NT2/D1 (cell line): ENCODE measurements around the gene VARS2.
"Not testable (repeated sequence)": the region's sequence is repeated elsewhere in the genome, so short reads cannot be mapped to it uniquely, and the experiment has no call there.

Experiments used
- DNase-seq: peaks from one replicate; pipeline ENCODE4 v3.0.0-alpha.2; 2011; ENCODE audit warnings: low read depth, low spot score
- H3K27me3 ChIP-seq: 2 replicates; pipeline ENCODE4 v1.6.0; 2011; ENCODE audit warnings: mild to moderate bottlenecking; ENCODE audit not compliant: insufficient read length, insufficient read depth
- H3K36me3 ChIP-seq: 2 replicates; pipeline ENCODE4 v1.6.1; 2011; ENCODE audit warnings: mild to moderate bottlenecking, low read length, mixed read lengths; ENCODE audit not compliant: insufficient read depth, insufficient read length
- H3K4me1 ChIP-seq: 2 replicates; pipeline ENCODE4 v1.5.1; 2011; ENCODE audit not compliant: insufficient read depth, insufficient read length
- H3K4me3 ChIP-seq: 2 replicates; pipeline ENCODE4 v1.5.1; 2011; ENCODE audit warnings: low read depth; ENCODE audit not compliant: insufficient read length
- H3K9ac ChIP-seq: 2 replicates; pipeline ENCODE4 v1.6.0; 2011; ENCODE audit warnings: low read depth; ENCODE audit not compliant: insufficient read length
- H3K9me3 ChIP-seq: 2 replicates; pipeline ENCODE4 v1.5.1; 2011; ENCODE audit warnings: mild to moderate bottlenecking, low read length; ENCODE audit not compliant: insufficient read depth
- SUZ12 ChIP-seq: IDR thresholded peaks from 2 replicates; pipeline ENCODE4 v1.6.1; 2011; ENCODE audit not compliant: insufficient read length, insufficient read depth; ENCODE audit errors: extremely low read depth
- YY1 ChIP-seq: IDR thresholded peaks from 2 replicates; pipeline ENCODE4 v1.6.1; 2011; ENCODE audit not compliant: insufficient read length, insufficient read depth
- ZNF274 ChIP-seq: IDR thresholded peaks from 2 replicates; pipeline ENCODE4 v1.6.1; 2011; ENCODE audit warnings: mild to moderate bottlenecking, low read depth, low read length

VARS2 gene

DNA sequence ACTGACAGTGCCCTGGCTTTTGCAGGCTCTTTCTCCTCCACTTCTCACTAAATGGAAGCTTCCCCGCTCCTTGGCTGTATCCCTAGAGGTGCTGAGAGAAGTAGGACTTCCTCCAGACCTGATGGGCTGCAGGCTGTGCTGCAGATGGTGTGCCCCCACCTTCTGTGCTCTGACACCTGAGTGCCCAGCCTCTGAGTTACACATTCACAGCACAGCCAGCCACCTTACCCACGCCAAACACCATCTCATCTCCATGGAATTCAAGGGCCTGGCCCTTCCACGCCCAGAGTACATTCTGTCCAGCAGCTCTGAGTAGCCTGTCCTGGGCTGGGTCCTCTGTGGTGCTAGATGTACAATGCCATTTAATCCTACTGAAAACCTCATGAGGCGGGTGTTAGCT, 12.6 kb downstream of the VARS2 start:
- Histone ChIP-seq H3K9ac (no peak overlapping the region), H3K4me3 (no peak overlapping the region), H3K27me3 (no peaks in the 10 kb centered on the region), H3K9me3 (peaks cover 19% of the 10 kb centered on the region; the same call in 1 of the 2 replicates), H3K4me1 (peaks cover 5% of the 10 kb centered on the region), H3K36me3 (peaks cover 58% of the 10 kb centered on the region)
- DNase-seq: no peak
- TF ChIP-seq SUZ12: no peak
- no peak for TF ChIP-seq YY1
- TF ChIP-seq ZNF274: no peak

DNA sequence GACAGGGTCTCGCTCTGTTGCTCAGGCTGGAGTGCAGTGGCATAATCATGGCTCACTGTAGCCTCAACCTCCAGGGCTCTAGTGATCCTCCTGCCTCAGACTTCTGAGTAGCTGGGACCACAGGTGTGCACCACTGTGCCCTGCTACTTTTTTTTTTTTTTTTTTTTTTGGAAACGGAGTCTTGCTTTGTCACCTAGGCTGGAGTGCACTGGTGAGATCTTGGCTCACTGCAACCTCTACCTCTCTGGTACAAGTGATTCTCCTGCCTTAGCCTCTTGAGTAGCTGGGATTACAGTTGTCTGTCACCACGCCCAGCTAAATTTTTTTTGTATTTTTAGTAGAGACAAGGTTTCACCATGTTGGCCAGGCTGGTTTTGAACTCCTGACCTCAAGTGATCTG, 13.0 kb downstream of the VARS2 start:
- H3K4me1 ChIP-seq, H3K27me3 ChIP-seq, H3K4me3 ChIP-seq, H3K9ac ChIP-seq, DNase-seq: not testable (repeated sequence)
- Histone ChIP-seq H3K9me3 (peaks cover 19% of the 10 kb centered on the region; the same call in 1 of the 2 replicates), H3K36me3 (peaks cover 55% of the 10 kb centered on the region)

DNA sequence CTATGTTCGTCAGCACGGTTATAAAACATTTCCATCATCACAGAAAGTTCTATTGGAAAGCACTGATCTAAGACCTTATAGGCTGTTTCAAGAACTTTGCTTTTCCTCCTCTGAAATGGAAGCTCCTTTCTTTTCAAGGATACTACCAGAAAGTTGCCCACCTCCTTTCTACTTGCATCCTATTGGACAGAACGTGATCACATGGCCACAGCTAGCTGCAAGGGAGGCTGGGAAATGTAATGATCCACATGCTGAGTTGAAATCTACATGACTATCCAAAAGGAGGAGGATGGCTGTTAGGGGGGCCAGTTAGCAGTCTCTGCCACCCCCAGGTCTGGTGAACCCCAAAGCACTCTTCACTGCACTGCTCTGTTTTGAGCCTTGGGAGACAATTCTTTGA, 14.6 kb downstream of the VARS2 start:
- no peak for TF ChIP-seq SUZ12
- TF ChIP-seq YY1: no peak
- no peak for TF ChIP-seq ZNF274
- no peak for DNase-seq
- H3K4me1 ChIP-seq: no peaks in the 10 kb centered on the region
- no peak overlapping the region for H3K9ac ChIP-seq
- no peak overlapping the region for H3K4me3 ChIP-seq
- H3K27me3 ChIP-seq: no peaks in the 10 kb centered on the region
- peaks cover 19% of the 10 kb centered on the region; the same call in 1 of the 2 replicates for H3K9me3 ChIP-seq
- peaks cover 40% of the 10 kb centered on the region for H3K36me3 ChIP-seq

DNA sequence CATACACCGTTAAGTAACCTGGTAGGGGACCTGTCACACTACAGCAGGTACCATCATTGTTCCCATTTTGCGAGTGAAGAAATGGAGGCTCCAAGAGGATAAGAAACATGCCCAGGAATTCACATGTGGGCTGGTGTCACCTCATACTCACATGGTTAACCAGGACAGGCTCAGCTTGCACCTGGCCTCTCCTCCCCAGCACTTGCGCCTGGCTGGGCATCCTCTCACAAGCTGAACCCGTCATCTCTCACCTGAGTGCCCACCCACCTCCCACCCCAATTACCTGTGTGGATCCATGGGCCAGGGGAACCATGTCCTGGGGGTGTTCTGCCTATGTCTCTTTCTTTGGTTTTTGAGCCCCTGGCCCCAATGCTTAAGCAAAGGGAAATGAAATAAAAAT, 16.5 kb downstream of the VARS2 start:
- no peak overlapping the region for H3K9ac ChIP-seq
- no peak for TF ChIP-seq SUZ12
- no peak for TF ChIP-seq YY1
- no peak for TF ChIP-seq ZNF274

DNA sequence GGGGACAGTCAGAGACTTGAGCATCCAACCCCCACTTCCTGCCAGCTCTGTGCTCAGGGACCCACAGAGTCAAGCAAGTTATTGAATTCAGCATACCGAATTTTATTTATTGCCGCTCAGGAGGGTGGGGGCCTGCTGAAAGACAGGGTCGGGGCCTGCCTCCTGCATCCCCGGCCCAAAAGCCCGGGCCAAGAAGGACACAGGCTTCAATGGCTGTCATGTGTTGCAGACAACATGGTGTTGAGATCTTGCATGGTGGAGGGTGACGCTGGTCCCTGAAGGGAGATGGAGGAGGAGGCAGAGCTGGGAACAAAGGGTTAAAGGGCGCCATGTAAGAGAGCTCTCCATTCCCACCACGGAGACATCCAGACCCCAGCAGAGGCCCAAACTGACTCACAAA, 17.2 kb downstream of the VARS2 start:
- Histone ChIP-seq H3K36me3 (peaks cover 22% of the 10 kb centered on the region), H3K9ac (no peak overlapping the region), H3K4me3 (no peak overlapping the region), H3K4me1 (no peaks in the 10 kb centered on the region), H3K27me3 (no peaks in the 10 kb centered on the region), H3K9me3 (peaks cover 19% of the 10 kb centered on the region; the same call in 1 of the 2 replicates)
- DNase-seq: no peak
- TF ChIP-seq ZNF274 (no peak), SUZ12 (no peak), YY1 (no peak)

More for the DNA sequence above, 16.5 kb downstream of the VARS2 start:
- H3K9me3 ChIP-seq: peaks cover 19% of the 10 kb centered on the region; the same call in 1 of the 2 replicates
- H3K36me3 ChIP-seq: peaks cover 29% of the 10 kb centered on the region
- H3K4me3 ChIP-seq: no peak overlapping the region
- H3K27me3 ChIP-seq: no peaks in the 10 kb centered on the region
- DNase-seq: no peak
- H3K4me1 ChIP-seq: no peaks in the 10 kb centered on the region

- H3K27me3 ChIP-seq: no peaks in the 10 kb centered on the region
- no peak within 1 kb of the TSS for H3K9ac ChIP-seq
- H3K4me3 ChIP-seq: no peak within 1 kb of the TSS
- H3K36me3 ChIP-seq: peaks cover 16% of the 10 kb centered on the region
- no peak for TF ChIP-seq YY1
- no peak for TF ChIP-seq SUZ12
- TF ChIP-seq ZNF274: no peak
- peaks cover 19% of the 10 kb centered on the region; the same call in 1 of the 2 replicates for H3K9me3 ChIP-seq
- H3K4me1 ChIP-seq: no peaks in the 10 kb centered on the region
- no peak for DNase-seq
Measured at GRCh38 chr6:30931969-30932645, 18.1 kb downstream of the VARS2 start, which contains the start of gene SFTA2. Gene SFTA2, minus strand, starts transcription at chr6:30932170. Its CDS starts 74 bp downstream, at chr6:30932096.

DNA sequence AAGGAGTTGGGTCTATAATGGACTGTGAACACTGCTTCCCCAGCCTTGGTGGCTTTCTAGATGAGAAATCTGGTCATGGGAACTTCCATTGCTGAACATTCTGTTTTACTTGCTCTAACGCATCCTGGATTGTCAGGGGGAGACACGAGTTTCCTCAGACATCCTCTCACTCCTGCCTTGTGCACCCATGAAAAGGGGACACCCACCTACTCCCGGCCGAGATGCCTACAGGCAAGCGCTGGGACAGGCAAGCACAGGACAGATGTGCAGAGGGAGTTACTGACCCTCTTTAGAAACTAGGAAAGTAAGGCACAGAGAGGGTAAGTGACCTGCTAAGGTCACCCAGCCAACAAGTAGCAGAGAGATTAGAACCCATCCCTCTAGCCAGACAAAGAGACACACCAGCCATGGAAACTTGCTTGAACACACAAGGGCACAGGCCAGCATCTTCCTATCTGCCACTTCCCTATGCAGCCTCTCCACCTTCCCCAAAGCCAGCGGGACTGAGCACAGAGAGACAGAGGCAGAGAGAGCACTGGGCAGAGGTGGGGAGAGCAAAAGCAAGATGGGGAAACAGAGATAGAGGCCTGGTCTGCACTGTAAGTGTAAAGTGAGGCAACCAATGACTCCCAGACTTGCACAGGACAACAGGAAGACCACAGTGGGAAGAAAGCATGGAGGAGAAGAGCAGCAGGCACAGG, 18.8 kb downstream of the VARS2 start:
- Histone ChIP-seq H3K9me3 (peaks cover 14% of the 10 kb centered on the region; the same call in 1 of the 2 replicates), H3K27me3 (no peaks in the 10 kb centered on the region), H3K9ac (no peak overlapping the region), H3K36me3 (peaks cover 12% of the 10 kb centered on the region), H3K4me3 (no peak overlapping the region), H3K4me1 (no peaks in the 10 kb centered on the region)
- no peak for DNase-seq
- TF ChIP-seq SUZ12 (no peak), ZNF274 (no peak), YY1 (no peak)
